ENCODE results near the gene CASKIN1.

Gene CASKIN1

GRCh38 chr16:2188395-2188794 is 8.0 kb downstream of the CASKIN1 start:
- DNase-seq (ENCODE audit: extremely low read depth, low read depth) = no peak
- TF ChIP-seq CTCF (IDR thresholded peaks at IDR 0.05; ENCODE audit: low read depth, low read length) = no peak

GRCh38 chr16:2187212-2187611 is 9.2 kb downstream of the CASKIN1 start:
- no peak for DNase-seq (ENCODE audit: extremely low read depth, low read depth)
- no peak for TF ChIP-seq CTCF (IDR thresholded peaks at IDR 0.05; ENCODE audit: low read depth, low read length)

- TF ChIP-seq CTCF (IDR thresholded peaks at IDR 0.05; ENCODE audit: low read depth, low read length) = no peak
- no peak for DNase-seq (ENCODE audit: extremely low read depth, low read depth)
Measured at GRCh38 chr16:2186505-2186904, 9.9 kb downstream of the CASKIN1 start.

GRCh38 chr16:2186064-2186463 is 10.3 kb downstream of the CASKIN1 start:
- no peak for DNase-seq (ENCODE audit: extremely low read depth, low read depth)

GRCh38 chr16:2184962-2185361 is 11.4 kb downstream of the CASKIN1 start:
- DNase-seq (ENCODE audit: extremely low read depth, low read depth) = no peak
- no peak for TF ChIP-seq CTCF (IDR thresholded peaks at IDR 0.05; ENCODE audit: low read depth, low read length)

More at GRCh38 chr16:2186064-2186463, 10.3 kb downstream of the CASKIN1 start:
- no peak for TF ChIP-seq CTCF (IDR thresholded peaks at IDR 0.05; ENCODE audit: low read depth, low read length)

- no peak for TF ChIP-seq CTCF (IDR thresholded peaks at IDR 0.05; ENCODE audit: low read depth, low read length)
- no peak for DNase-seq (ENCODE audit: extremely low read depth, low read depth)
Measured at GRCh38 chr16:2184346-2184745, 12.1 kb downstream of the CASKIN1 start.

- TF ChIP-seq CTCF (IDR thresholded peaks at IDR 0.05; ENCODE audit: low read depth, low read length) = no peak
- no peak for DNase-seq (ENCODE audit: extremely low read depth, low read depth)
Measured at GRCh38 chr16:2183671-2184070, 12.7 kb downstream of the CASKIN1 start.
